Cardiac atrium fibroblast (primary cell): ENCODE results near the gene POU3F1. TPM values are rescaled to one million over a fixed set of nuclear protein-coding genes. Genes with fewer than 3 reads are reported as not detected.

Experiments
- total RNA-seq: library from RNA; depleted of rRNA; stranded (reverse); fragments of >200 nt; gene quantifications from 2 replicates; pipeline ENCODE4 v1.2.3, GENCODE V29; 2015

POU3F1 gene
- total RNA-seq: not detected in 2 replicates

DNA sequence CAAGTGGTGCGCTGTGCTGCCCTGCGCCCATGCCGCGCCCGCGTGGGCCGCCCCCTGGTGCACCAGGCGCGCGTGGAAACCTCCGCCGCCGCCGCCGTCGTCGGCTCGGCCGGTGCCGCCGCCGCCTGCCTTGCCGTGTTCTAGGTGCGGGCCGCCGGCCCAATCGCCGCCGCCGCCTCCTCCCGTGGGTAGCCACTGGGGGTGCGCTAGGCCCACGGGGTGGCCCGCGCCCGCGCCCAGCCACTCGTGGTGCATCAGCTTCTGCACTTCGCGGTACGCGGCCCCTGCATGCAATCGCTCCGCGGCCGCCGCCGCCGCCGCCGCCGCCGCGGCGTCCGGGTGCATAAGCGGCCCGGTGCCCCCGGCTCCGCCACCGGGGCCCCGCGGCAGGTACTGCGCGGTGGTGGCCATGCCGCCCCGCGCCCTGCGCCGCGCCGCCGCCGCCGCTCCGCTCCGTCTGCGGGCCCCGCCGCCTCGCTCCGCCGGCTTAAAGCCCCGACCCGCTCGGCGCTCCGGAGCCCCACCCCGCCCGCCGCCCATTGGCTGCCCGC lies at the start of gene POU3F1:
POU3F1 (minus strand) TSS at position 461 of the 551 bp plus-strand sequence; CDS start at position 411, 50 bp downstream.

DNA sequence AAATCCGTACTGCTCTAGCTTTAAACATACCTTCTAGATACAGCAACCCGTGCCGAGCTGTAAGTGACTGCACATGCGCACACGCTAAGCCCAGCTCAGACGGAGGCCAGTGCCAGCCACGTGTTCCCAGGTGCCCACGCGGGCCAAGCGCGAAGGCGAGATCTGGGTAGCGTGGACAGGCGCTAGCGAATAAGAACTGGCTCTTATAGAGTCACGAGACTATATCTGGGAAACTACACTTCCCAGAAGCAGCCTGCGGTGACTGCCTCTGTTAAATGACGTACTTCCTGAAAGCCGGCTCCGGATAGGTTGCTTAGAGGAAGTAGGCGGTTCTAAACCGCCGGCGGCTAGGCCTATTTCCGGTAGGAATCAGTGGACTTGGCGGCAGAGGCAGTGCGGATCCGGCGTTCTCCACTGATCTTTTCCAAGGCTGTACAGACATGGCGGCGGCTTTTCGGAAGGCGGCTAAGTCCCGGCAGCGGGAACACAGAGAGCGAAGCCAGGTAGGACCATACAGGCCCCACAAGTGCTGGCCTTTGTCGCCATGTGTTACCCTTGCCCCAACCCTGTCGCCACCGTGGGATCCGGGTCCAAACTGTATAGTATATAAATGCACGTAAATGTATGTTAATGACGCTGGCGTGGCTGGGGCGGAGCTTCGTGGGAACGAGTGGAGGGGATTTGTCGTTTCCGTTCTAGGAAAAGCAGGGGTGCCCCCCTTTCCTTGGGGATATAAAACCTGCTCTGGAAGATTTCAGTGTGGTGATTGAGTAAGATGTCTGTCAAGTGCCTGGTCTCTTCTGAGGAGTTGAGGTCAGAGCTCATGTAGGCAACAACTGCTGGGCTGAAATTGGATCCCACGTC lies 34.0 kb downstream of the POU3F1 start, which contains the start of gene UTP11:
UTP11 (plus strand) TSS at position 372 of the 864 bp plus-strand sequence; CDS start at position 441, 69 bp downstream.

DNA sequence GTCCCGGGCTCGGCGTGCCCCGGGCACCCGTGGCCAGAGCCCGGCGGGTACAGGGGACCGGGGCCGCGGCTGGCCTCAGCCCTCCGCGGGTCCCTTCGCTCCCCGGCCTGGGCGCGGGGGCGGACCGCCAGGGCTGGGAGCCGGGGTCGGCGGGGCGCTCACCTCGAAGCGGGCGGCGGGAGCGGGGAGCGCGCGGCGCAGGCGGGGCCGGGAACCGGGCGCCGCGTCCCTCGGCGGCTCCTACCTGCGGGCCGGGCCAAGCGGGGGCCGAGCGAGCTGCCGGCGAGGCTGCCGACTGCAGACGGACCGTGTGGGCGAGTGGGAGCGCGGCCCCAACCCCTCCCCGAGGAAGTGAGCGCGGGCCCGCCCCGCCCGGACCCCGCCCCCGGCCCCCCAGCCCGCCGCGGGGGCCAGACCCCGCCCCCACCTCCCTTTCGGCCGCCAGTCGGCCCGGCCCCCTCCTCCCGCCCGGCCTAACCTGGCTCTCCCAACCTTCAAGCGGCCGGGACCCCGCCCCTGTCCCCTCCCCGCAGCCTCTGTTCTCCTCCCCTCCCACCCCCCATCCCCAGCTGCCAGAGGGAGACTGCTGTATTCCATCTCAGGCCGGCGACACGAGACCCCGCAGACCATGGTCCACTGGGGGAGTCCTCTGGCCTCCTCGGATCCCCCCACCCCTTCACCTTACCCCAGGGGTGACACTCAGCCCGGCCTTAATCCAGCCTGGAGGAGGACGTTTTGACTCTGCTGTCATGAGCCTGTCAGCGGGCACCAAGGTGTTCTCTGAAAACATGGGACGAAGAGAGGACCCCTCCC lies 41.2 kb downstream of the POU3F1 start, which contains the start of gene FHL3:
FHL3 (minus strand) TSS at position 320 of the 813 bp plus-strand sequence. CDS start 6,102 bp downstream, outside the sequence.

Other genes starting within 250 kb of the POU3F1 start
- gene C1orf122, start 239.0 kb downstream of the POU3F1 start, total RNA-seq: 90.1 and 95.9 TPM in 2 replicates
- 14.6 and 16.1 TPM in 2 replicates for gene YRDC, start 238.6 kb downstream of the POU3F1 start, total RNA-seq
- 2.3 and 3.6 TPM in 2 replicates for gene MTF1, start 187.2 kb downstream of the POU3F1 start, total RNA-seq
- gene INPP5B, start 99.7 kb downstream of the POU3F1 start, total RNA-seq: 15.6 and 15.9 TPM in 2 replicates
- 37.2 and 43.1 TPM in 2 replicates for gene SF3A3, start 56.8 kb downstream of the POU3F1 start, total RNA-seq
- 29.2 and 45.7 TPM in 2 replicates for gene FHL3, start 41.3 kb downstream of the POU3F1 start, total RNA-seq
- 30.1 and 37.6 TPM in 2 replicates for gene UTP11, start 34.1 kb downstream of the POU3F1 start, total RNA-seq